H1 (cell line): ENCODE data around the gene NRDE2. TPM values are rescaled to one million over a fixed set of nuclear protein-coding genes. Genes with fewer than 3 reads are reported as not detected.

Experiments
- CTCF ChIA-PET: fragments of 300-600 bp; sonication (Branson Sonifier 250); formaldehyde crosslinking; loops from one replicate; lab custom pipeline; 2021; ENCODE audit not compliant: partially characterized antibody; lab: Charles Lee
- POLR2A ChIA-PET: fragments of 300-600 bp; sonication (Branson Sonifier 250); formaldehyde crosslinking; loops from one replicate; lab custom pipeline; 2021; ENCODE audit warnings: inconsistent platforms; ENCODE audit not compliant: partially characterized antibody; lab: Charles Lee
- DNase-seq, 2 experiments: peaks; one replicate each; pipeline versions ENCODE4 v3.0.0 to v3.0.0-alpha.2; 2010 to 2022; ENCODE audit warnings: low spot score in 2 of 2, low read depth in 1 of 2, mixed read lengths in 1 of 2
- FAIRE-seq: peaks from 2 replicates; lab custom pipeline; 2011; peaks lifted over from hg19 to GRCh38; lab: Jason Lieb, UNC
- H2AFZ ChIP-seq: 2 replicates; pipeline ENCODE4 v1.8.1; 2012; ENCODE audit warnings: low read length, inconsistent platforms
- H2AK5ac ChIP-seq: 2 replicates; pipeline ENCODE4 v1.6.1; 2013; ENCODE audit warnings: low read depth, low read length
- H2BK120ac ChIP-seq: replicated peaks from 2 replicates; pipeline ENCODE3; 2013; ENCODE audit warnings: low read depth, low read length, inconsistent platforms
- H2BK12ac ChIP-seq: 2 replicates; pipeline ENCODE4 v1.6.1; 2013; ENCODE audit warnings: low read depth, low read length
- H2BK15ac ChIP-seq: 2 replicates; pipeline ENCODE4 v1.6.1; 2013; ENCODE audit warnings: low read length
- H2BK20ac ChIP-seq: 2 replicates; pipeline ENCODE4 v1.6.1; 2013; ENCODE audit warnings: low read length
- H2BK5ac ChIP-seq: 2 replicates; pipeline ENCODE4 v1.6.1; 2013; ENCODE audit warnings: low read depth, low read length
- H3K14ac ChIP-seq: 2 replicates; pipeline ENCODE4 v1.6.1; 2013; ENCODE audit warnings: inconsistent platforms; ENCODE audit not compliant: insufficient read length
- H3K18ac ChIP-seq: 2 replicates; pipeline ENCODE4 v1.6.1; 2013; ENCODE audit warnings: low read length; ENCODE audit errors: extremely low read depth
- H3K23ac ChIP-seq: 2 replicates; pipeline ENCODE4 v1.6.1; 2013; ENCODE audit warnings: inconsistent platforms; ENCODE audit not compliant: insufficient read length
- H3K23me2 ChIP-seq: 2 replicates; pipeline ENCODE4 v1.6.1; 2013; ENCODE audit warnings: low read depth, low read length
- H3K27ac ChIP-seq: 2 replicates; pipeline ENCODE4 v1.6.1; 2011; ENCODE audit warnings: low read depth, low read length, inconsistent platforms
- H3K27me3 ChIP-seq, 4 experiments: replicated peaks in 1 of 4; 1 replicate in 1 of 4; 2 replicates in 3 of 4; pipeline versions ENCODE4 v1.6.1 to v1.8.1; 2011 to 2013; ENCODE audit warnings: low read length in 3 of 4, mild to moderate bottlenecking in 3 of 4, inconsistent platforms in 2 of 4, mixed read lengths in 2 of 4, moderate library complexity in 1 of 4; ENCODE audit not compliant: control insufficient read depth in 3 of 4, insufficient read depth in 3 of 4; ENCODE audit errors: extremely low read depth in 1 of 4
- H3K36me3 ChIP-seq, 4 experiments: 2 replicates each; pipeline versions ENCODE4 v1.6.1 to v1.8.1; 2011 to 2013; ENCODE audit warnings: mild to moderate bottlenecking in 4 of 4, low read length in 3 of 4, moderate library complexity in 2 of 4, control low read depth in 1 of 4, inconsistent platforms in 1 of 4; ENCODE audit not compliant: insufficient read depth in 4 of 4, control insufficient read depth in 2 of 4
- H3K4ac ChIP-seq: replicated peaks from 2 replicates; pipeline ENCODE3; 2013; ENCODE audit warnings: low read length, low read depth, mixed read lengths, inconsistent platforms; ENCODE audit not compliant: insufficient read length
- H3K4me1 ChIP-seq, 4 experiments: replicated peaks in 1 of 4; 1 replicate in 1 of 4; 2 replicates in 3 of 4; pipeline versions ENCODE4 v1.6.1 to v1.8.1; 2011 to 2013; ENCODE audit warnings: low read length in 3 of 4, inconsistent platforms in 2 of 4, mixed read lengths in 1 of 4; ENCODE audit not compliant: insufficient read depth in 4 of 4, control insufficient read depth in 3 of 4
- H3K4me2 ChIP-seq, 2 experiments: 2 replicates each; pipeline versions ENCODE4 v1.6.1 to v1.8.1; 2011 to 2013; ENCODE audit warnings: low read depth in 2 of 2, low read length in 2 of 2, control low read depth in 1 of 2, inconsistent platforms in 1 of 2, mild to moderate bottlenecking in 1 of 2; ENCODE audit not compliant: insufficient read depth in 1 of 2
- H3K4me3 ChIP-seq, 4 experiments: fragments of 200-600, 300-600 bp in 1 of 4; sonication (generic), shearing (Covaris generic), sonication (Bioruptor Twin) in 1 of 4; 2 replicates each; pipeline versions ENCODE4 v1.5.1 to v1.8.1; 2011 to 2016; ENCODE audit warnings: low read length in 4 of 4, low read depth in 3 of 4, control low read depth in 2 of 4, inconsistent platforms in 2 of 4, mild to moderate bottlenecking in 2 of 4, mixed read lengths in 1 of 4, moderate library complexity in 1 of 4; ENCODE audit not compliant: insufficient read depth in 2 of 4; ENCODE audit errors: extremely low read depth in 1 of 4
- H3K56ac ChIP-seq: replicated peaks from 2 replicates; pipeline ENCODE3; 2013; ENCODE audit warnings: low read depth, mild to moderate bottlenecking, mixed read lengths, low read length, inconsistent platforms; ENCODE audit not compliant: insufficient read length
- H3K79me1 ChIP-seq: 2 replicates; pipeline ENCODE4 v1.6.1; 2013; ENCODE audit warnings: low read depth, low read length, control low read depth
- H3K79me2 ChIP-seq, 2 experiments: 2 replicates each; pipeline versions ENCODE4 v1.6.1 to v1.8.1; 2012 to 2013; ENCODE audit warnings: low read length in 2 of 2, mild to moderate bottlenecking in 2 of 2, inconsistent platforms in 1 of 2; ENCODE audit not compliant: insufficient read depth in 2 of 2, control insufficient read depth in 1 of 2
- H3K9ac ChIP-seq, 4 experiments: replicated peaks in 1 of 4; 1 replicate in 1 of 4; 2 replicates in 3 of 4; pipeline versions ENCODE4 v1.6.1 to v1.8.1; 2011 to 2013; ENCODE audit warnings: low read depth in 3 of 4, low read length in 3 of 4, control low read depth in 2 of 4, mild to moderate bottlenecking in 2 of 4, moderate library complexity in 2 of 4, inconsistent platforms in 1 of 4; ENCODE audit errors: extremely low read depth in 1 of 4
- H3K9me3 ChIP-seq, 2 experiments: 2 replicates each; pipeline versions ENCODE4 v1.6.1 to v1.8.1; 2012 to 2013; ENCODE audit warnings: mild to moderate bottlenecking in 2 of 2, moderate library complexity in 2 of 2, control low read depth in 1 of 2, inconsistent platforms in 1 of 2, low read depth in 1 of 2, low read length in 1 of 2, mixed read lengths in 1 of 2; ENCODE audit not compliant: insufficient read depth in 2 of 2
- H4K20me1 ChIP-seq, 2 experiments: replicated peaks in 1 of 2; 2 replicates each; pipeline versions ENCODE3 to v1.8.1; 2011 to 2013; ENCODE audit warnings: inconsistent platforms in 2 of 2, low read length in 2 of 2, mild to moderate bottlenecking in 1 of 2; ENCODE audit not compliant: insufficient read depth in 2 of 2, control insufficient read depth in 1 of 2
- H4K5ac ChIP-seq: 2 replicates; pipeline ENCODE4 v1.6.1; 2013; ENCODE audit warnings: low read length, low read depth, mixed read lengths, inconsistent platforms; ENCODE audit not compliant: insufficient read length
- H4K8ac ChIP-seq: 2 replicates; pipeline ENCODE4 v1.8.0; 2013; ENCODE audit warnings: mild to moderate bottlenecking, moderate library complexity, low read length, inconsistent platforms; ENCODE audit not compliant: insufficient read depth; ENCODE audit errors: extremely low read depth
- H4K91ac ChIP-seq: replicated peaks from 2 replicates; pipeline ENCODE3; 2013; ENCODE audit warnings: low read length, mixed read lengths, inconsistent platforms; ENCODE audit not compliant: insufficient read length
- CBX8 ChIP-seq: fragments of 300-800, 300-1000 bp; sonication (generic); IDR thresholded peaks from 2 replicates; pipeline ENCODE4 v1.7.1; 2016; ENCODE audit warnings: low read depth, low read length, borderline replicate concordance
- POU5F1 ChIP-seq: IDR thresholded peaks from 2 replicates; pipeline ENCODE4 v1.6.1; 2011; ENCODE audit warnings: low read depth, mild to moderate bottlenecking, low read length, moderate library complexity
- SUZ12 ChIP-seq: fragments of 200-600 bp; sonication (generic); IDR thresholded peaks from 2 replicates; pipeline ENCODE4 v1.6.1; 2012; ENCODE audit warnings: mild to moderate bottlenecking, inconsistent platforms, low read length, moderate library complexity, mixed read lengths
- WGBS, 2 experiments: shearing (Covaris generic) in 1 of 2; methylation state at CpG; one replicate each; pipeline versions ENCODE4 v1.1.6 to v1.1.7; 2013 to 2015; ENCODE audit warnings: low lambda C conversion rate in 2 of 2, mixed read lengths in 2 of 2, inconsistent platforms in 1 of 2, low coverage in 1 of 2, missing lambda C conversion rate in 1 of 2; ENCODE audit not compliant: insufficient replicate concordance in 2 of 2, insufficient coverage in 1 of 2, insufficient read length in 1 of 2; ENCODE audit errors: extremely low coverage in 1 of 2, missing lambda C conversion rate in 1 of 2; 5-methylcytosine and 5-hydroxymethylcytosine counted together
- polyA plus RNA-seq, 7 experiments: library from polyadenylated mRNA; depleted of rRNA in 3 of 7; stranded (reverse) in 5 of 7; unstranded in 2 of 7; fragments of >200 nt in 5 of 7; fragments of 200-250 nt in 2 of 7; gene quantifications; 1 replicate in 5 of 7; 2 replicates in 1 of 7; 4 replicates in 1 of 7; pipeline versions ENCODE4 v1.2.1 to v1.2.3, GENCODE V29; 2011 to 2013; ENCODE audit warnings: missing spikeins in 2 of 7, mixed read lengths in 2 of 7
- total RNA-seq: library from RNA; stranded (reverse); fragmentation: NEBNext Ultra II Directional; extraction: Animal tissue kit (Norgen Biotek cat#: 25700); gene quantifications from 2 replicates; pipeline ENCODE4 v1.2.1, GENCODE V29; 2021
- TF ChIP-seq, protein P1 (sequence below): IDR thresholded peaks from 2 replicates; pipeline ENCODE4 v1.6.1; 2011; ENCODE audit warnings: low read length, improper control_type of control experiment
- TF ChIP-seq, protein P2 (sequence below): IDR thresholded peaks from 2 replicates; pipeline ENCODE4 v1.6.1; 2012; ENCODE audit warnings: low read length, inconsistent platforms

The NRDE2 gene
- total and polyA plus RNA-seq, 2 of the 8 experiments (the other 6 are each of a cell fraction or from before 2014, with no cell fraction given) = 4.9 to 12.1 TPM

DNA sequence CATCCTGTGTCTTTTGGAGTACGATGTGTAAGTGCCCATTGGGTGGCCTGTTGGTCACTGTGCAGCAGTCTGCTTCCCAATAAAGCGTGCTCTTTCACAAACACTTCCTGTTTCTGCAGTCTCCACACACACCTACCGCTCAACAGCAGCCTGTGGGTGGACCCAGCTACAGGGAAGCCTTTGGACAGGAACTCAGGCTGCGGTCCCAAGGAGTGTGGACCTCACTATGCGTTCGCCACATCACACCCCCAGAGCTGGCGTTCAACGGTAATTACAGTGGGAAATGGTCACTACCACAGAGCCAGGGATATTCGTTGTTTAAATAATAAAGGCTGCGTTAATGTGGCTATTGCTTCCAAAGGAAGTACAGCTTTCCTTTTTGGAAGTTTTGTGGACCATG, 59.2 kb downstream of the NRDE2 start:
- DNase-seq (no peak), FAIRE-seq (no peak)
- H2BK12ac ChIP-seq = no peak overlapping the region
- H3K23me2 ChIP-seq = no peaks in the 10 kb centered on the region
- peaks cover 15 to 51% (median 39%) of the 10 kb centered on the region in 4 experiments for H3K36me3 ChIP-seq
- H3K79me2 ChIP-seq = no peaks in the 10 kb centered on the region
- no peak overlapping the region for H2BK20ac ChIP-seq
- H2AFZ ChIP-seq = no peak overlapping the region
- H3K4me1 ChIP-seq = no peaks in the 10 kb centered on the region
- H3K14ac ChIP-seq = no peak overlapping the region
- 83% methylated on average over 8 of the region's 10 CpGs; no CpG with 5 or more reads in 1 of the 2 experiments for WGBS, 2 experiments
- H3K9me3 ChIP-seq = no peaks in the 10 kb centered on the region
- H4K20me1 ChIP-seq = peaks cover 0 to 8% of the 10 kb centered on the region in 2 experiments
- no peak overlapping the region for H3K4me2 ChIP-seq
- H3K4me3 ChIP-seq = no peak overlapping the region
- H3K9ac ChIP-seq = no peak overlapping the region
- H3K4ac ChIP-seq = no peak overlapping the region
- no peak overlapping the region for H3K23ac ChIP-seq
- H4K8ac ChIP-seq = no peak overlapping the region
- H2BK5ac ChIP-seq = no peak overlapping the region
- H3K56ac ChIP-seq = no peak overlapping the region
- H2BK120ac ChIP-seq = no peak overlapping the region
- H3K18ac ChIP-seq = no peak overlapping the region
- no peaks in the 10 kb centered on the region for H3K27me3 ChIP-seq
- CTCF ChIA-PET = interaction anchor here (1.4 to 1.6 kb wide), 2 partner anchors 9 to 13 kb away, joined by 4 read pairs; no protein-coding TSS in a partner anchor
- no peak overlapping the region for H3K27ac ChIP-seq
- no peaks in the 10 kb centered on the region for H3K79me1 ChIP-seq
- H4K5ac ChIP-seq = no peak overlapping the region
- no peak overlapping the region for H2BK15ac ChIP-seq
- no peak overlapping the region for H4K91ac ChIP-seq
- POLR2A ChIA-PET = interaction anchor here (1.3 to 1.4 kb wide), 2 partner anchors 9 to 16 kb away, joined by 3 to 4 read pairs; no protein-coding TSS in a partner anchor
- H2AK5ac ChIP-seq = no peak overlapping the region
- TF ChIP-seq, protein P1, sequence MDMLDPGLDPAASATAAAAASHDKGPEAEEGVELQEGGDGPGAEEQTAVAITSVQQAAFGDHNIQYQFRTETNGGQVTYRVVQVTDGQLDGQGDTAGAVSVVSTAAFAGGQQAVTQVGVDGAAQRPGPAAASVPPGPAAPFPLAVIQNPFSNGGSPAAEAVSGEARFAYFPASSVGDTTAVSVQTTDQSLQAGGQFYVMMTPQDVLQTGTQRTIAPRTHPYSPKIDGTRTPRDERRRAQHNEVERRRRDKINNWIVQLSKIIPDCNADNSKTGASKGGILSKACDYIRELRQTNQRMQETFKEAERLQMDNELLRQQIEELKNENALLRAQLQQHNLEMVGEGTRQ = no peak
- TF ChIP-seq POU5F1 (no peak), SUZ12 (no peak), CBX8 (no peak)
- TF ChIP-seq, protein P2, sequence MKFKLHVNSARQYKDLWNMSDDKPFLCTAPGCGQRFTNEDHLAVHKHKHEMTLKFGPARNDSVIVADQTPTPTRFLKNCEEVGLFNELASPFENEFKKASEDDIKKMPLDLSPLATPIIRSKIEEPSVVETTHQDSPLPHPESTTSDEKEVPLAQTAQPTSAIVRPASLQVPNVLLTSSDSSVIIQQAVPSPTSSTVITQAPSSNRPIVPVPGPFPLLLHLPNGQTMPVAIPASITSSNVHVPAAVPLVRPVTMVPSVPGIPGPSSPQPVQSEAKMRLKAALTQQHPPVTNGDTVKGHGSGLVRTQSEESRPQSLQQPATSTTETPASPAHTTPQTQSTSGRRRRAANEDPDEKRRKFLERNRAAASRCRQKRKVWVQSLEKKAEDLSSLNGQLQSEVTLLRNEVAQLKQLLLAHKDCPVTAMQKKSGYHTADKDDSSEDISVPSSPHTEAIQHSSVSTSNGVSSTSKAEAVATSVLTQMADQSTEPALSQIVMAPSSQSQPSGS = no peak
